Spleen (tissue), 7 donors: ENCODE data around the gene FAM76B.

Source experiments
- POLR2AphosphoS5 ChIP-seq, 3 donors: sonication (generic); formaldehyde crosslinking; IDR thresholded peaks; one replicate each; pipeline ENCODE4 v1.5.1; 2017; ENCODE audit warnings: antibody characterized with exemption in 3 of 3
- TF ChIP-seq, protein P1 (sequence below), 11 experiments: fragments of 200-600 bp in 7 of 11; fragments of 450-650 bp in 4 of 11; sonication (generic) in 4 of 11; IDR thresholded peaks in 8 of 11; conservative IDR thresholded peaks in 3 of 11; 1 replicate in 7 of 11; 2 replicates in 4 of 11; pipeline versions ENCODE4 v1.4.0 to v1.8.0; 2016 to 2021; ENCODE audit warnings: antibody characterized with exemption in 11 of 11, inconsistent platforms in 4 of 11, mild to moderate bottlenecking in 1 of 11
- donor health status: DM: no; HTN: no; CAD: no; lungs with moderate emphysema.
- donor health status: DM: no; HTN: no; CAD: no.
- donor health status: DM: no; HTN: no; CAD: no.

DNA sequence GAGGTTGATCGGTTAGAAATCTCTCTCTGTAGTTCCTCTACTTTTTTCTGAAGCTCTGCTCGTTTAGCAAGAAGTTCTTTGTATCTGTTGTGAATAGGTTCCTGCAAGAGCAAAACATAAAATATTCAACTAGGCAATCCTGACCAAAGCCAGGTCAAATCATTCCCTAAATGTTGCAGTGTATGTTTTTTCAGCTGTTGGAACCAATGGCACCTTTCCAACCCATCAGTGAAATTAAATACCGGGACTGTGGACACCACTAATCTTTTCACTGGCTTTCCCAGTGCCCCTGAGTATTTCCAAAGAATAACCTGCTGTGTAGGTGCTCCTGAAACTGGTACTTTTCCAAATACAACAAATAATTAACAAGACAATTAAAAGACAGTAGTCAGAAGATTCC lies 45.8 kb upstream of the FAM76B start:
- TF ChIP-seq, protein P1, sequence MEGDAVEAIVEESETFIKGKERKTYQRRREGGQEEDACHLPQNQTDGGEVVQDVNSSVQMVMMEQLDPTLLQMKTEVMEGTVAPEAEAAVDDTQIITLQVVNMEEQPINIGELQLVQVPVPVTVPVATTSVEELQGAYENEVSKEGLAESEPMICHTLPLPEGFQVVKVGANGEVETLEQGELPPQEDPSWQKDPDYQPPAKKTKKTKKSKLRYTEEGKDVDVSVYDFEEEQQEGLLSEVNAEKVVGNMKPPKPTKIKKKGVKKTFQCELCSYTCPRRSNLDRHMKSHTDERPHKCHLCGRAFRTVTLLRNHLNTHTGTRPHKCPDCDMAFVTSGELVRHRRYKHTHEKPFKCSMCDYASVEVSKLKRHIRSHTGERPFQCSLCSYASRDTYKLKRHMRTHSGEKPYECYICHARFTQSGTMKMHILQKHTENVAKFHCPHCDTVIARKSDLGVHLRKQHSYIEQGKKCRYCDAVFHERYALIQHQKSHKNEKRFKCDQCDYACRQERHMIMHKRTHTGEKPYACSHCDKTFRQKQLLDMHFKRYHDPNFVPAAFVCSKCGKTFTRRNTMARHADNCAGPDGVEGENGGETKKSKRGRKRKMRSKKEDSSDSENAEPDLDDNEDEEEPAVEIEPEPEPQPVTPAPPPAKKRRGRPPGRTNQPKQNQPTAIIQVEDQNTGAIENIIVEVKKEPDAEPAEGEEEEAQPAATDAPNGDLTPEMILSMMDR (IDR thresholded peaks at IDR 0.05 in 8 of 11, conservative IDR thresholded peaks at IDR 0.05 in 3 of 11) = no peak
- TF ChIP-seq POLR2AphosphoS5 (IDR thresholded peaks at IDR 0.05) = no peak
